HUDEP-2 (cell line): Measurements from ENCODE around the gene SLC29A1.
"Not testable (repeated sequence)": the region's sequence is repeated elsewhere in the genome, so short reads cannot be mapped to it uniquely, and the experiment has no call there.

Experiments
- DNase-seq, 76 experiments: peaks; one replicate each; lab custom pipeline; 2025; ENCODE audit not compliant: unreplicated experiment in 76 of 76; lab: John Stamatoyannopoulos, UW

SLC29A1 gene

GRCh38 chr6:44223319-44224028 is at the start of gene SLC29A1:
SLC29A1 (plus strand) TSS chr6:44223595; CDS start chr6:44227314, 3,719 bp downstream.
- peak in 72 of 76 experiments; percentile 39 to 92 (median 76) for DNase-seq

GRCh38 chr6:44176130-44176761 is 47.1 kb upstream of the SLC29A1 start:
- no peak for DNase-seq

- no peak for DNase-seq
These were observed 46.5 kb upstream of the SLC29A1 start for GRCh38 chr6:44176762-44177509.

GRCh38 chr6:44177691-44178423 is 45.5 kb upstream of the SLC29A1 start:
- no peak for DNase-seq

DNA sequence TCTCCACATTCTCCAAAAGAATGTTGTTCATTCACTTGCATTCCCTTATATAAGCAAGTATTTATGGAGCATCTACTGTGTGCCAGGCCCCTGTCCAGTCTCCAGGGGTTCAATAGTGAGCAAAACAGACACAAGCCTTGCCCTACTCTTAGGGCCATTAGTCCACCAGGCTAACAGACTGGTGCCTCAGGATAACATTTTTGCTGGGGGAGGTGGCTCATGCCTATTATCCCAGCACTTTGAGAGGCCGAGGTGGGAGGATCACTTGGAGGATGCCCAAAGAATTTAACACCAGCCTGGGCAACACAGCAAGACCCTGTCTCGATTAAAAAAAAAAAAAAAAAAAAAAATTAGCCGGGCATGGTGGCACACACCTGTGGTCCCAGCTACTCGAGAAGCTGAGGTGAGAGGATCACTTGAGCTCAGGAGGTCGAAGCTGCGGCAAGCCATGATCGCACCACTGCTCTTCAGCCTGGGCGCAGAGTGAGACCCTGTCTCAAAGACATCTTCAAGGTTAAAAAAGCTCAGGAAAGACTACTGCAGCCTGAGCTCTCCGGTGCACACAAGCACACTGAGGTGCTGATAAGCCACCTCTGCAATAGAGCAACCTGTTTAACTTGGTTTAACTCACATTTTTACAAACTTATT is 44.8 kb upstream of the SLC29A1 start:
- no peak for DNase-seq

GRCh38 chr6:44179072-44179536 is 44.3 kb upstream of the SLC29A1 start:
- DNase-seq = no peak

- no peak for DNase-seq
These were observed 43.7 kb upstream of the SLC29A1 start for GRCh38 chr6:44179648-44180047.

DNA sequence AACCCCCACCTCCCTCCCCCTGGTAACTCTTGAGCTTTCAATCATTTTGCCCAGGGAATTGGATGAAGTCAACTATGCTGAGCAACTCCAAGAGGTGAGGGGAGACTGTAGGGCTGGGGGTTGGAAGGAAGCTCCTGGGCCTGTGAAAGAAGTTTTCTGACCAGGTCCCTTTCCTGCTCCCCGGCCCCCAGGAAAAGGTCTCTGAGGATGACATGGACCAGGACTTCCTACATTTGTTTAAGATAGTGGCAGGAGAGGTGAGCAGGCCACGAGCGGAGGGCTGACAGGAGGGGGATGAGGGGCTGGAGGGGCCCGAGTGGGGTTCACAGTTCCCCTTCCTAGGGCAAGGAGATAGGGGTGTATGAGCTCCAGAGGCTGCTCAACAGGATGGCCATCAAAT is 43.0 kb upstream of the SLC29A1 start:
- DNase-seq = no peak

DNA sequence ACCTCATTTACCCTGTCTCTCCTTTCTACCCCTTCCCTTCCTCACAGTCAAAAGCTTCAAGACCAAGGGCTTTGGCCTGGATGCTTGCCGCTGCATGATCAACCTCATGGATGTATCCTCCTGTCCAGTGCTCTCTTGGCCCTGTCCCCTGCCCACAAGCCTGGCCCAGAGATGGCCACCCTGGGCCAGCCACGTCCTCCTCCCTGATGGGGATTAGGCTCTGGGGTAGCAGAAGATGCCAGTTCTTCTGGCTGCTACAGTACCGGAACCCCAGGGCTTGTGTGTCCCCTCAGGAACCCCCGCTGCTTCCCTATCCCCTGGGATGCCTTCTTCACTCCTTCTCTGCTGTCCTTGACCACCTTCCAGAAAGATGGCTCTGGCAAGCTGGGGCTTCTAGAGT is 42.5 kb upstream of the SLC29A1 start:
- no peak for DNase-seq

- not testable (repeated sequence) for DNase-seq
These were observed 41.6 kb upstream of the SLC29A1 start for GRCh38 chr6:44181784-44182183.

DNA sequence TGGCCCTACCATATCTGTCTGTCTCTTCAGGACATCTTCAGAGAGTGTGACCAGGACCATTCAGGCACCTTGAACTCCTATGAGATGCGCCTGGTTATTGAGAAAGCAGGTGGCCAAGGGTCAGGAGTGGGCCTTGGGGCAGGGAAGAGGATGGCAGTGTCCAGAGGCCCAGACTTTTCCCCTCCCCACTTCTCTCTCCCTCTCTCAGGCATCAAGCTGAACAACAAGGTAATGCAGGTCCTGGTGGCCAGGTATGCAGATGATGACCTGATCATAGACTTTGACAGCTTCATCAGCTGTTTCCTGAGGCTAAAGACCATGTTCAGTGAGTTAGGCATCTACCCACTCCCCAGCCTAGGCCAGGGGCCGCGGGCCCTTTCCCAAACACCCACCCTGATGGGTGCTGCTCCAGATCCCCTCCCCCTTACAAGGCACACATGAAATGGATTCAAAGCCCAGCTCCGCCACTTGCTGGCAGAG is 40.4 kb upstream of the SLC29A1 start:
- DNase-seq = no peak

DNA sequence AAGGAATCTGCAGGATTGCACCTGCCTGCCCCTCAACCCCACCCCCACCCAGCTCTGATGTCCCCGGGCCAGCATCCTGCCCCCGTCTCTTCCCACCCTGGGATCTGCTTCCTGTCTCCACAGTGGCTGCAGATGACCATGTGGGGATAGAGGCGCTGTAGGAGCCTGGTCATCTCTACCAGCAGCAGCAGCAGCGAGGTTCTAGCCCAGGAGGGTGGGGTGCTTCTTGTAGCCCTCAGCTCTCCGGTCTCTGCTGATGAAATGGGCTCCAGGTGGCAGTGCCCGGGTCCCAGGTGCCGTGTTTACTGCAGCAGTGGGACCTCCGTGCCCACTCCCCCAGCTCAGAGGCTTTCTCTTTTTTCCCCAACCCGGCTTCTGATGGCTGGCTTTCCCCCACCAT is 39.6 kb upstream of the SLC29A1 start:
- DNase-seq = no peak

GRCh38 chr6:44185356-44185755 is 38.0 kb upstream of the SLC29A1 start:
- DNase-seq = not testable (repeated sequence)

DNA sequence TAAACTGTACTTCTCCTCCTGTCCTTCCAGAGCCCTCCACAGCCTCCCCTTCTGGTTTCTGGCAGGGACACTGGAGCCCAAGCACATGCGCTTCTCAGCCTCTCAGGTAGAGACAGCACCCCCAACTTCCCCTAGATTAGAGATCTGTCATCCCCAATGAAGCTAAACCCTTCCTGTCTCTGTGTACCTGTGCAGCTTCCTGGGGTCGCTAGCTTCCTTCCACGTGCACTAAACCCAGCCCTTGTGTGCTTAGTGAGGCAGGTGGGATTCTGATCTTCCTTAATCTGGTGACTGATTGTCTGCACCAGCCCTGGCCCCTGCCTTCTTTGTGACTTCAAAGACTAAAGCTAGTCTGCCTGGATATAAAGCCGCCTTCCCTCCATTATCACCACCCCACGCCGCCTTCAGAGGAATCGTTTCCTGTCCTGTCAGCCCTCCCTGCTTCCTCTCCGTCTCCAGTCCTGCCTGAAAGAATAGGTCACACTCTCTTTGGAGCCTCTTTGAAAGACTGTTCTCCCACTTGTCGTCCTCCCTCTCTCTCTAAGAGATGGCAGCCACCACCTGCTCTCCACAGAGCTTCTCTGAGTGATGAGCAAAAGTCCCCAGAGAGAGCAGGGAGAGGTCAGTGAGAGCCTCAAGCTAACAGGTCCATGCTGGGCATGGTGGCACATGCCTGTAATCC is 37.3 kb upstream of the SLC29A1 start:
- DNase-seq = no peak

DNA sequence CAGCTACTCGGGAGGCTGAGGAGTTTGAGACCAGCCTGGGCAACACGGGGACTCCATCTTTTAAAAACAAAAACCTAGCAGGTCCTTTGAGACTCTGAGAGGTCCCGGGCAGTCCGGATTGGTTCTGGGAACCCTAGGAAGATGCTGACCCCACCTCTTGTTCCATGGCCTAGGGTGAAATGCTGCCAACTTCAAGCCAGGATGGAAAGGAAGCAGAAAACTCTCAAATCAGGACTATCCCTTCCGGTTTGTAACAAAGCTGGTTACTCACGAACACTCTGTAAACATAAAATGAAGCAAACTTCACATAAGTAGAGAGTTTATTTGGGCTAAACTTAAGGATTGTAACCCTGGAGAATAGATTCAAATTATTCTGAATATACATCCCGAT is 36.8 kb upstream of the SLC29A1 start:
- DNase-seq = no peak

DNA sequence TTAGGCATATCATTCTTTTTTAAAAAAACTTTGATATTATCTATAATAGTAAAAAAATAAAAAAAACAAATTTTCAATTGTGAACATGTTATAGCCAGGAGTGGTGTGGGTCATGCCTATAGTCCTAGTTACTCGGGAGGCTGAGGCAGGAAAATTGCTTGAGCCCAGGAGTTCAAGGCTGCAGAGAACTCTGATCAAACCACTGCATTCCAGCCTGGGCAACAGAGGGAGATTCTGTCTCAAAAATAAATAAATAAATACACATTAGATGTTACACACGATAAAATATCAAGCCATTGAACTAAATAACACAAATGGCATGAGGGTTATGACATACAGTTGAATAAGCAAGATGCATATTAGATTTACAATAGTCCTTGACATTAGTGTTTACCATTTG is 34.6 kb upstream of the SLC29A1 start:
- DNase-seq = no peak

- DNase-seq = no peak
These were observed 34.1 kb upstream of the SLC29A1 start for GRCh38 chr6:44189257-44189656.

- DNase-seq = no peak
These were observed 32.7 kb upstream of the SLC29A1 start for GRCh38 chr6:44190715-44191114.

DNA sequence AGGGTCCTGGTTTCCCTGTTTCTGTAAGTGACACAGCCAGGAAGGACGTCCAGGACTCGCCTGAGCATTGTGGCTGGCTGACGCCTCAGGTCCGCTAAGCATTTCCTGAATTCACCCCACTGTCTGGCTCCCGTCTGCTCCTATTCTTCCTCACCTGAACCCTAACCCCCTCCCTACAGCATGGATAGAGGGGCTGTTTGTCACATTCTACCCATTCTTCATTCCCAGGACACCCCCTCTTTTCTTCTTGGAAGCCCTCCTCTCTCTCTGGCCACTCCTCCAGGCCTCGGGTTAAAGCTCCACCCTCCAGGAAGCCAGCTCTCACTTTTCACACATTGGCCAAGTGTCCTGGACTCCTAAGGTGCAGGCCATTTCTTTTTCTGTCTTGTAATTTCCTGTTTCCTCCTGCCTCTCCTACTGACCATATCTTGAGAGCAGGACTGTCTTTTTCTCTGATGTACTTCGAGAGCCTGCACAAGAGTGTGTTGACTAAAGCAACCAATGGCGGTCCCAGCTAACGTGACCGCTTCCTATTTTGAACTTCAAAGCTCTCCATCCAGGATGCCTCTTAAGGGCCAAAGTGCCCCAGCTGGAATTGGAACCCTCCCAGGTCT is 30.9 kb upstream of the SLC29A1 start:
- DNase-seq = no peak
